NT2/D1 (cell line): ENCODE measurements around the gene ATP13A5.

Experiments used
- DNase-seq: peaks from one replicate; pipeline ENCODE4 v3.0.0-alpha.2; 2011; ENCODE audit warnings: low read depth, low spot score
- H3K27me3 ChIP-seq: 2 replicates; pipeline ENCODE4 v1.6.0; 2011; ENCODE audit warnings: mild to moderate bottlenecking; ENCODE audit not compliant: insufficient read length, insufficient read depth
- H3K36me3 ChIP-seq: 2 replicates; pipeline ENCODE4 v1.6.1; 2011; ENCODE audit warnings: mild to moderate bottlenecking, low read length, mixed read lengths; ENCODE audit not compliant: insufficient read depth, insufficient read length
- H3K4me1 ChIP-seq: 2 replicates; pipeline ENCODE4 v1.5.1; 2011; ENCODE audit not compliant: insufficient read depth, insufficient read length
- H3K4me3 ChIP-seq: 2 replicates; pipeline ENCODE4 v1.5.1; 2011; ENCODE audit warnings: low read depth; ENCODE audit not compliant: insufficient read length
- H3K9ac ChIP-seq: 2 replicates; pipeline ENCODE4 v1.6.0; 2011; ENCODE audit warnings: low read depth; ENCODE audit not compliant: insufficient read length
- H3K9me3 ChIP-seq: 2 replicates; pipeline ENCODE4 v1.5.1; 2011; ENCODE audit warnings: mild to moderate bottlenecking, low read length; ENCODE audit not compliant: insufficient read depth
- SUZ12 ChIP-seq: IDR thresholded peaks from 2 replicates; pipeline ENCODE4 v1.6.1; 2011; ENCODE audit not compliant: insufficient read length, insufficient read depth; ENCODE audit errors: extremely low read depth
- YY1 ChIP-seq: IDR thresholded peaks from 2 replicates; pipeline ENCODE4 v1.6.1; 2011; ENCODE audit not compliant: insufficient read length, insufficient read depth
- ZNF274 ChIP-seq: IDR thresholded peaks from 2 replicates; pipeline ENCODE4 v1.6.1; 2011; ENCODE audit warnings: mild to moderate bottlenecking, low read depth, low read length

ATP13A5 gene

DNA sequence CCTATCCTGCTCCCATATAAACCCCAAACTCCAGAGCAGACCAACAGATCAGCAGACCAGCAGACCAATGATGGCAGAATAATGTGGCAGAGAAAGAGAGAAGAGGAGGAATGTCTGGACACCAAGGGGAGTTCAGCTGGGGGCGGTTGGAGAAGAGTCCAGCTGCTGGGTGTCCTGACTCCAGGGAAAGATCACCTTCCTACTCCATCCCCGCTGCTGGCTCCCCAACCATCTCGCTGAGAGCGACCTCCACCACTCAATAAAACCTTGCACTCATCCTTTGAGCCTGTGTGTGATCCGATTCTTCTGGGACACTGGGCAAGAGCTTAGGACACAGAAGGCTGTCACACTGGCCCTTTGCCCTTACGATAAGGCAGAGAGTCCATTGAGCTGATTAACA lies 150.3 kb downstream of the ATP13A5 start:
- Histone ChIP-seq H3K36me3 (no peaks in the 10 kb centered on the region), H3K27me3 (no peaks in the 10 kb centered on the region), H3K9ac (no peak overlapping the region), H3K9me3 (no peaks in the 10 kb centered on the region), H3K4me1 (peaks cover 3% of the 10 kb centered on the region), H3K4me3 (no peak overlapping the region)
- no peak for TF ChIP-seq SUZ12
- no peak for TF ChIP-seq ZNF274
- TF ChIP-seq YY1 = no peak
- DNase-seq = no peak

DNA sequence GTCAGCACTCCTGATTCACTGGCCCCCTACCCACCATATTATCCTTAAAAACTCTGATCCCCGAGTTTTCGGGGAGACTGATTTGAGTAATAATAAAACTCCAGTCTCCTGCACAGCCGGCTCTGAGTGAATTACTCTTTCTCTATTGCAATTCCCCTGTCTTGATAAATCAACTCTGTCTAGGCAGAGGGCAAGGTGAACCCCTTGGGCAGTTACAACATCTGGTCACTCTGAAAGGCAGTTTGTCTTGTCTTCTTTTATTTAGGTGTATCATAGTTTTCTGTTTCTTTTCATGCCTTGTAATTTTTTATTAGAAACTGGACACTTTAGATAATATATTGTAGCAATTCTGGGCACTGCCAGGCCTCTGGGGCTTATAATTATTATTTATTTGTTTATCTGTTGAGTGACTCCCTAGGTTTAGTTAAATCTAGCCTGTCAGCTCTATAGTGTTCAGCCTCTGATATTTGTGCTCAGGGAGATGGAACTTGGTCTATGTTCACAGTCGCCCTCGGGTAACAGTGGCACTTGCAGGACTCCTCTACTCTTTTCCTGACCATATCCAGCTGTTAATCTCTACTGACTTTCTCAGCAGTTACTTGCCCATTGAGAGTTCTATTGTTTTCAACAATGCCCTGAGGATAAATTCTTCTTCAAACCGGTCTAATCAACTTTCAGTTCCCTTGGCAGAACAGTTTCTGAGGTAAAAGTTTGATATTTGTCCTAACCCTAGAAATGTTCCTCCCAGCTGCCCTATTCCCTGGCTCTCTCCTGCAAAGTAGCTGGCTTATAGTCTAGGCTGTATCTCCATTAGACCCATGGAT lies 153.0 kb downstream of the ATP13A5 start:
- H3K9ac ChIP-seq = no peak overlapping the region
- TF ChIP-seq SUZ12 = no peak
- no peak for TF ChIP-seq ZNF274
- no peak for TF ChIP-seq YY1

More for the DNA sequence above, 153.0 kb downstream of the ATP13A5 start:
- H3K36me3 ChIP-seq = no peaks in the 10 kb centered on the region
- no peak for DNase-seq
- peaks cover 3% of the 10 kb centered on the region for H3K4me1 ChIP-seq
- no peaks in the 10 kb centered on the region for H3K27me3 ChIP-seq
- H3K4me3 ChIP-seq = no peak overlapping the region
- no peaks in the 10 kb centered on the region for H3K9me3 ChIP-seq
